Measurements from ENCODE around the gene MIX23. TPM values are rescaled to one million over a fixed set of nuclear protein-coding genes. Genes with fewer than 3 reads are reported as not detected.

Gene MIX23
- total RNA-seq, 1 donor from 2014 or later, result 19.6 TPM

- peak overlapping the region; percentile 99 for H3K27ac Mint-ChIP-seq (ENCODE audit: unreplicated experiment)
- peaks cover 47% of the 10 kb centered on the region for H3K4me1 Mint-ChIP-seq (ENCODE audit: low read depth)
- TF ChIP-seq, protein P1, sequence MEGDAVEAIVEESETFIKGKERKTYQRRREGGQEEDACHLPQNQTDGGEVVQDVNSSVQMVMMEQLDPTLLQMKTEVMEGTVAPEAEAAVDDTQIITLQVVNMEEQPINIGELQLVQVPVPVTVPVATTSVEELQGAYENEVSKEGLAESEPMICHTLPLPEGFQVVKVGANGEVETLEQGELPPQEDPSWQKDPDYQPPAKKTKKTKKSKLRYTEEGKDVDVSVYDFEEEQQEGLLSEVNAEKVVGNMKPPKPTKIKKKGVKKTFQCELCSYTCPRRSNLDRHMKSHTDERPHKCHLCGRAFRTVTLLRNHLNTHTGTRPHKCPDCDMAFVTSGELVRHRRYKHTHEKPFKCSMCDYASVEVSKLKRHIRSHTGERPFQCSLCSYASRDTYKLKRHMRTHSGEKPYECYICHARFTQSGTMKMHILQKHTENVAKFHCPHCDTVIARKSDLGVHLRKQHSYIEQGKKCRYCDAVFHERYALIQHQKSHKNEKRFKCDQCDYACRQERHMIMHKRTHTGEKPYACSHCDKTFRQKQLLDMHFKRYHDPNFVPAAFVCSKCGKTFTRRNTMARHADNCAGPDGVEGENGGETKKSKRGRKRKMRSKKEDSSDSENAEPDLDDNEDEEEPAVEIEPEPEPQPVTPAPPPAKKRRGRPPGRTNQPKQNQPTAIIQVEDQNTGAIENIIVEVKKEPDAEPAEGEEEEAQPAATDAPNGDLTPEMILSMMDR (IDR thresholded peaks at IDR 0.05), result no peak
- H3K9me3 Mint-ChIP-seq (ENCODE audit: low read depth), result no peaks in the 10 kb centered on the region
- H3K36me3 Mint-ChIP-seq (ENCODE audit: low read depth), result peaks cover 3% of the 10 kb centered on the region
- H3K27me3 Mint-ChIP-seq (ENCODE audit: low read depth), result no peaks in the 10 kb centered on the region
- DNase-seq (ENCODE audit: low spot score), result no peak
- H3K4me3 Mint-ChIP-seq (ENCODE audit: unreplicated experiment), result peak overlapping the region; percentile 95
Measured at GRCh38 chr3:122416966-122417365, 33.9 kb upstream of the MIX23 start.

GRCh38 chr3:122415762-122416654 is 33.0 kb upstream of the MIX23 start, which contains the start of gene WDR5B:
TSS of gene WDR5B (minus strand) at chr3:122416062. CDS start at chr3:122415528, 534 bp downstream.
- Mint-ChIP-seq H3K27ac (ENCODE audit: unreplicated experiment) (peak within 1 kb of the TSS; percentile 99), H3K9me3 (ENCODE audit: low read depth) (no peaks in the 10 kb centered on the region), H3K4me3 (ENCODE audit: unreplicated experiment) (peak within 1 kb of the TSS; percentile 95), H3K27me3 (ENCODE audit: low read depth) (no peaks in the 10 kb centered on the region), H3K36me3 (ENCODE audit: low read depth) (peaks cover 2% of the 10 kb centered on the region), H3K4me1 (ENCODE audit: low read depth) (peaks cover 49% of the 10 kb centered on the region)
- DNase-seq (ENCODE audit: low spot score), result peak; percentile 98
- TF ChIP-seq, protein P1 (IDR thresholded peaks at IDR 0.05), result peak; percentile 28

DNA sequence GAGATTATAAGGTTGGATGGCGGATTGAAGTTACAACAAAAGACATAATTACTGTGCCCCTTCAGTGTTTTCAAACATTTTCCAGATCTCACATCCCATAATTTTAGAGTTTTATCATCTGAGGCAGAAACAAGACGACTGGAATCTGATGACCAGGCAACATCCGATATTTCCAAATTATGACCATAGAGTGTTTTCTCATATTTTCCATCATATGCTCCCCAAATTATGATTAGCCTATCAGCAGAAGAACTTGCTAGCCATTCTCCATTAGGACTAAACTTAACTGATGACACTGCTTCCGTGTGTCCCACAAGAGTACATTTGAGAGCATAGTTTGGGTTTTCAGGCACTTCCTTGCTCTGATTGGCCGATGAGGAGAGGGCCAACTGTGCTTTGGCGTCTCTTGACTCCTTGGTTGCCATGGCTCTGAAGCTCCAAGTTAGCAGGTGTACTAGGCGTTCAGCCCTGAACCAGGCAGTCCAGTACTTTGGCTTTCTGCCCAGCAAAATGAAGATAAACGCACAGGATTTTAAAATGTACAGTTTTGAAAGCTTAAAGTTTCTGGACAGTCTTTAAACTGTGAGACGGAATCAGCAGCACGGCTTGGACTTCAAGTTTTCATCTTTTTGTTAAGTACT is 32.2 kb upstream of the MIX23 start:
- H3K9me3 Mint-ChIP-seq (ENCODE audit: low read depth), result no peaks in the 10 kb centered on the region

DNA sequence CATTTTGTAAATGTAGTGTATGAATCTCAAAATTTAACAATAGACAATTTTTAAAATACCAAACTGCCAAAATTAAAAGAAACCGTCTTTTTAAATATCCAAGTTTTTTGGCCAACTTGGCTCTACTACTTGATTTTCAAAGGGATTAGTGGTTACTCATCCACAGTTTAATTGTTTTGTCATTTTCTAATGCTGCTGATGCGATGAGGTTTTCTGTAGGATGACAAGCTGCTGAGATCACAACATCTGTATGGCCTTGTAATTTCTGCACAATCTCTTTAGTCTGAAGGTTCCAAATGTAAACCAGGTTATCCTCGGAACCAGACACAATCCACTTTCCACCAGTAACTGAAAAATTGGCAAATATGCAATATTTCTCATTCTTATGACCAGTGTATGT is 31.4 kb upstream of the MIX23 start:
- Mint-ChIP-seq H3K27ac (ENCODE audit: unreplicated experiment) (no peak overlapping the region), H3K9me3 (ENCODE audit: low read depth) (no peaks in the 10 kb centered on the region), H3K4me1 (ENCODE audit: low read depth) (peaks cover 49% of the 10 kb centered on the region), H3K36me3 (ENCODE audit: low read depth) (peaks cover 4% of the 10 kb centered on the region), H3K27me3 (ENCODE audit: low read depth) (no peaks in the 10 kb centered on the region), H3K4me3 (ENCODE audit: unreplicated experiment) (peak overlapping the region; percentile 95)
- TF ChIP-seq, protein P1 (IDR thresholded peaks at IDR 0.05), result no peak
- DNase-seq (ENCODE audit: low spot score), result no peak

More for the DNA sequence above, 32.2 kb upstream of the MIX23 start:
- Mint-ChIP-seq H3K4me1 (ENCODE audit: low read depth) (peaks cover 49% of the 10 kb centered on the region), H3K36me3 (ENCODE audit: low read depth) (peaks cover 2% of the 10 kb centered on the region), H3K4me3 (ENCODE audit: unreplicated experiment) (peak overlapping the region; percentile 95), H3K27me3 (ENCODE audit: low read depth) (no peaks in the 10 kb centered on the region), H3K27ac (ENCODE audit: unreplicated experiment) (peak overlapping the region; percentile 99)
- DNase-seq (ENCODE audit: low spot score), result no peak
- TF ChIP-seq, protein P1 (IDR thresholded peaks at IDR 0.05), result no peak

DNA sequence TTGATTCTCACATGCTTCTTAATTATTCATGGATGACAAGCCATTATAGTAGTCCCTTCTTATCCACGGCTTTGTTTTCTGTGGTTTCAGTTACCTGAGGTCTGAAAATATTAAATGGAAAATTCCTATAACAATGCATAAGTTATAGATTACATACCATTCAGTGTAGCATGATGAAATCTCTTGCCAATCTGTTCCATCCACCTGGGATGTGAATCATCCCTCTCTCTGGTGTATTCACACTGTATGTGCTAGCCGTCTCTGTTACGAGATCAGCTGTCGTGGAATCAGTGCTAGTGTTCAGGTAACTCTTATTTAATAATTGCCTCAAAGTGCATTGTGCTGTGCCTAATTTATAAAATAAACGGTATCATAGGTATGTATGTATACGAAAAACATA is 27.6 kb upstream of the MIX23 start:
- H3K4me3 Mint-ChIP-seq (ENCODE audit: unreplicated experiment), result no peak overlapping the region

More for the DNA sequence above, 27.6 kb upstream of the MIX23 start:
- no peaks in the 10 kb centered on the region for H3K27me3 Mint-ChIP-seq (ENCODE audit: low read depth)
- H3K27ac Mint-ChIP-seq (ENCODE audit: unreplicated experiment), result no peak overlapping the region
- TF ChIP-seq, protein P1 (IDR thresholded peaks at IDR 0.05), result no peak
- DNase-seq (ENCODE audit: low spot score), result no peak
- peaks cover 9% of the 10 kb centered on the region for H3K36me3 Mint-ChIP-seq (ENCODE audit: low read depth)
- H3K4me1 Mint-ChIP-seq (ENCODE audit: low read depth), result peaks cover 35% of the 10 kb centered on the region
- no peaks in the 10 kb centered on the region for H3K9me3 Mint-ChIP-seq (ENCODE audit: low read depth)

Measured in chondrocyte (in vitro differentiated cells).